Measurements from ENCODE around the gene ABCA13. TPM values are rescaled to one million over a fixed set of nuclear protein-coding genes. Genes with fewer than 3 reads are reported as not detected.

ABCA13 gene
- total RNA-seq, 1 experiment from 2014 or later = 3.8 TPM

GRCh38 chr7:48263311-48263650, 92.0 kb downstream of the ABCA13 start:
- in situ Hi-C loops (cut with HindIII; ENCODE audit: low pct_unique_long_range_greater_than_20kb, low sequenced_read_pairs) = no loop called here

GRCh38 chr7:48269066-48269465, 97.8 kb downstream of the ABCA13 start:
- DNase-seq (ENCODE audit: low read depth, low spot score) = no peak
- in situ Hi-C loops (cut with HindIII; ENCODE audit: low pct_unique_long_range_greater_than_20kb, low sequenced_read_pairs) = no loop called here

More at GRCh38 chr7:48263311-48263650, 92.0 kb downstream of the ABCA13 start:
- DNase-seq (ENCODE audit: low read depth, low spot score) = no peak

- no peak for DNase-seq (ENCODE audit: low read depth, low spot score)
- in situ Hi-C loops (cut with HindIII; ENCODE audit: low pct_unique_long_range_greater_than_20kb, low sequenced_read_pairs) = no loop called here
Observed at GRCh38 chr7:48274662-48275061, 103.4 kb downstream of the ABCA13 start.

- in situ Hi-C loops (cut with HindIII; ENCODE audit: low pct_unique_long_range_greater_than_20kb, low sequenced_read_pairs) = no loop called here
- DNase-seq (ENCODE audit: low read depth, low spot score) = no peak
Observed at GRCh38 chr7:48279420-48279819, 108.2 kb downstream of the ABCA13 start.

- DNase-seq (ENCODE audit: low read depth, low spot score) = no peak
- in situ Hi-C loops (cut with HindIII; ENCODE audit: low pct_unique_long_range_greater_than_20kb, low sequenced_read_pairs) = no loop called here
Observed at GRCh38 chr7:48280100-48280499, 108.8 kb downstream of the ABCA13 start.

- DNase-seq (ENCODE audit: low read depth, low spot score) = no peak
- in situ Hi-C loops (cut with HindIII; ENCODE audit: low pct_unique_long_range_greater_than_20kb, low sequenced_read_pairs) = no loop called here
Observed at GRCh38 chr7:48285373-48285772, 114.1 kb downstream of the ABCA13 start.

GRCh38 chr7:48286836-48287235, 115.6 kb downstream of the ABCA13 start:
- DNase-seq (ENCODE audit: low read depth, low spot score) = no peak
- in situ Hi-C loops (cut with HindIII; ENCODE audit: low pct_unique_long_range_greater_than_20kb, low sequenced_read_pairs) = no loop called here

GRCh38 chr7:48289656-48290055, 118.4 kb downstream of the ABCA13 start:
- in situ Hi-C loops (cut with HindIII; ENCODE audit: low pct_unique_long_range_greater_than_20kb, low sequenced_read_pairs) = no loop called here
- no peak for DNase-seq (ENCODE audit: low read depth, low spot score)

- in situ Hi-C loops (cut with HindIII; ENCODE audit: low pct_unique_long_range_greater_than_20kb, low sequenced_read_pairs) = no loop called here
- DNase-seq (ENCODE audit: low read depth, low spot score) = no peak
Observed at GRCh38 chr7:48292949-48293348, 121.7 kb downstream of the ABCA13 start.

- no peak for DNase-seq (ENCODE audit: low read depth, low spot score)
- in situ Hi-C loops (cut with HindIII; ENCODE audit: low pct_unique_long_range_greater_than_20kb, low sequenced_read_pairs) = no loop called here
Observed at GRCh38 chr7:48295296-48295971, 124.2 kb downstream of the ABCA13 start.

GRCh38 chr7:48296966-48297365, 125.7 kb downstream of the ABCA13 start:
- no peak for DNase-seq (ENCODE audit: low read depth, low spot score)
- in situ Hi-C loops (cut with HindIII; ENCODE audit: low pct_unique_long_range_greater_than_20kb, low sequenced_read_pairs) = no loop called here

- in situ Hi-C loops (cut with HindIII; ENCODE audit: low pct_unique_long_range_greater_than_20kb, low sequenced_read_pairs) = no loop called here
- DNase-seq (ENCODE audit: low read depth, low spot score) = no peak
Observed at GRCh38 chr7:48298779-48299178, 127.5 kb downstream of the ABCA13 start.

GRCh38 chr7:48299580-48300169, 128.4 kb downstream of the ABCA13 start:
- in situ Hi-C loops (cut with HindIII; ENCODE audit: low pct_unique_long_range_greater_than_20kb, low sequenced_read_pairs) = no loop called here
- peak; percentile 88 for DNase-seq (ENCODE audit: low read depth, low spot score)

GRCh38 chr7:48300301-48300700, 129.0 kb downstream of the ABCA13 start:
- in situ Hi-C loops (cut with HindIII; ENCODE audit: low pct_unique_long_range_greater_than_20kb, low sequenced_read_pairs) = no loop called here
- DNase-seq (ENCODE audit: low read depth, low spot score) = no peak

- DNase-seq (ENCODE audit: low read depth, low spot score) = no peak
Observed at GRCh38 chr7:48301201-48301600, 129.9 kb downstream of the ABCA13 start.

GRCh38 chr7:48304641-48305040, 133.4 kb downstream of the ABCA13 start:
- in situ Hi-C loops (cut with HindIII; ENCODE audit: low pct_unique_long_range_greater_than_20kb, low sequenced_read_pairs) = no loop called here
- no peak for DNase-seq (ENCODE audit: low read depth, low spot score)

More at GRCh38 chr7:48301201-48301600, 129.9 kb downstream of the ABCA13 start:
- in situ Hi-C loops (cut with HindIII; ENCODE audit: low pct_unique_long_range_greater_than_20kb, low sequenced_read_pairs) = no loop called here

GRCh38 chr7:48305661-48306060, 134.4 kb downstream of the ABCA13 start:
- no peak for DNase-seq (ENCODE audit: low read depth, low spot score)
- in situ Hi-C loops (cut with HindIII; ENCODE audit: low pct_unique_long_range_greater_than_20kb, low sequenced_read_pairs) = no loop called here

- in situ Hi-C loops (cut with HindIII; ENCODE audit: low pct_unique_long_range_greater_than_20kb, low sequenced_read_pairs) = no loop called here
- no peak for DNase-seq (ENCODE audit: low read depth, low spot score)
Observed at GRCh38 chr7:48307041-48307714, 135.9 kb downstream of the ABCA13 start.

- in situ Hi-C loops (cut with HindIII; ENCODE audit: low pct_unique_long_range_greater_than_20kb, low sequenced_read_pairs) = no loop called here
- no peak for DNase-seq (ENCODE audit: low read depth, low spot score)
Observed at GRCh38 chr7:48309720-48310119, 138.5 kb downstream of the ABCA13 start.
